Upper lobe of right lung (tissue), 1 donor: ENCODE measurements around the gene VPREB3. TPM values are rescaled to one million over a fixed set of nuclear protein-coding genes. Genes with fewer than 3 reads are reported as not detected.

Experiments
- ATAC-seq: fragments of 200-7000 bp; cut with Tn5 transposase; one replicate; pipeline ENCODE4 v1.9.1; 2020; ENCODE audit warnings: mild to moderate bottlenecking, moderate library complexity
- DNase-seq: peaks from one replicate; pipeline ENCODE4 v3.0.0-alpha.2; 2020
- H3K27ac ChIP-seq: fragments of 200-600 bp; one replicate; pipeline ENCODE4 v1.8.0; 2022
- H3K27me3 ChIP-seq: fragments of 200-600 bp; one replicate; pipeline ENCODE4 v1.8.0; 2022; ENCODE audit warnings: mild to moderate bottlenecking
- H3K36me3 ChIP-seq: fragments of 200-600 bp; one replicate; pipeline ENCODE4 v1.8.0; 2022
- H3K4me1 ChIP-seq: fragments of 200-600 bp; one replicate; pipeline ENCODE4 v1.8.0; 2022
- H3K4me3 ChIP-seq: fragments of 200-600 bp; one replicate; pipeline ENCODE4 v1.8.0; 2022; ENCODE audit warnings: mild to moderate bottlenecking
- H3K9me3 ChIP-seq: fragments of 200-600 bp; one replicate; pipeline ENCODE4 v1.8.0; 2022
- intact Hi-C: fragments of 100-400 bp; cut with DNase I; formaldehyde crosslinking; loops from one replicate; pipeline ENCODE4 v1.11.0; 2022
- total RNA-seq: library from RNA; stranded (reverse); fragmentation: NEBNext Ultra II Directional; extraction: Animal tissue kit (Norgen Biotek cat#: 25700); gene quantifications from one replicate; pipeline ENCODE4 v1.2.1, GENCODE V29; 2021
- TF ChIP-seq, protein P1 (sequence below): fragments of 200-600 bp; IDR thresholded peaks from one replicate; pipeline ENCODE4 v1.8.0; 2022; ENCODE audit warnings: antibody characterized with exemption
- donor health status: DM: no; HTN: yes; CAD: no; lungs with severe emphysema.

The VPREB3 gene
- total RNA-seq, 1 donor from 2014 or later = not detected

DNA sequence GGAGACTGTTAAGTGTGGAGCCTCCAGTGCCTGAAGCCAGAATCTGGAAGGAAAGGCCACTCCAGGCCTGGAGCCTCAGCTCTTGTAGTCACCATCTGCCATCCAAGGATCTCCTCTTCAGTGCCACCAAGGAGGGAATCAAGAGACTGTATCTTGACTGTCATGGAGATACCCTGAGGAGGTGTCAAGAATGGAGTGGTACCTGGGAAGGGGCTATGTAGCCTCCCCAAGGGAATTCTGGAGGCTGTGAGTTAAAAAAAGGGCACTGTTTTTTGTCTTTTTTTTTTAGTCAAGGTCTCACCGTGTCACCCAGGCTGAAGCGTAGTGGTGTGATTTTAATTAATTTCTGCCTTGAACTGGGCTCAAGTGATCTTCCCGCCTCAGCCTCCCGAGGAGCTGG lies 5.3 kb upstream of the VPREB3 start:
- H3K27ac ChIP-seq = no peak overlapping the region
- DNase-seq (no peak), ATAC-seq (no peak)
- no peaks in the 10 kb centered on the region for H3K9me3 ChIP-seq
- H3K36me3 ChIP-seq = no peaks in the 10 kb centered on the region
- TF ChIP-seq, protein P1, sequence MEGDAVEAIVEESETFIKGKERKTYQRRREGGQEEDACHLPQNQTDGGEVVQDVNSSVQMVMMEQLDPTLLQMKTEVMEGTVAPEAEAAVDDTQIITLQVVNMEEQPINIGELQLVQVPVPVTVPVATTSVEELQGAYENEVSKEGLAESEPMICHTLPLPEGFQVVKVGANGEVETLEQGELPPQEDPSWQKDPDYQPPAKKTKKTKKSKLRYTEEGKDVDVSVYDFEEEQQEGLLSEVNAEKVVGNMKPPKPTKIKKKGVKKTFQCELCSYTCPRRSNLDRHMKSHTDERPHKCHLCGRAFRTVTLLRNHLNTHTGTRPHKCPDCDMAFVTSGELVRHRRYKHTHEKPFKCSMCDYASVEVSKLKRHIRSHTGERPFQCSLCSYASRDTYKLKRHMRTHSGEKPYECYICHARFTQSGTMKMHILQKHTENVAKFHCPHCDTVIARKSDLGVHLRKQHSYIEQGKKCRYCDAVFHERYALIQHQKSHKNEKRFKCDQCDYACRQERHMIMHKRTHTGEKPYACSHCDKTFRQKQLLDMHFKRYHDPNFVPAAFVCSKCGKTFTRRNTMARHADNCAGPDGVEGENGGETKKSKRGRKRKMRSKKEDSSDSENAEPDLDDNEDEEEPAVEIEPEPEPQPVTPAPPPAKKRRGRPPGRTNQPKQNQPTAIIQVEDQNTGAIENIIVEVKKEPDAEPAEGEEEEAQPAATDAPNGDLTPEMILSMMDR = no peak
- intact Hi-C loops = no loop called here
- peaks cover 7% of the 10 kb centered on the region for H3K4me1 ChIP-seq
- H3K27me3 ChIP-seq = no peaks in the 10 kb centered on the region
- H3K4me3 ChIP-seq = no peak overlapping the region

DNA sequence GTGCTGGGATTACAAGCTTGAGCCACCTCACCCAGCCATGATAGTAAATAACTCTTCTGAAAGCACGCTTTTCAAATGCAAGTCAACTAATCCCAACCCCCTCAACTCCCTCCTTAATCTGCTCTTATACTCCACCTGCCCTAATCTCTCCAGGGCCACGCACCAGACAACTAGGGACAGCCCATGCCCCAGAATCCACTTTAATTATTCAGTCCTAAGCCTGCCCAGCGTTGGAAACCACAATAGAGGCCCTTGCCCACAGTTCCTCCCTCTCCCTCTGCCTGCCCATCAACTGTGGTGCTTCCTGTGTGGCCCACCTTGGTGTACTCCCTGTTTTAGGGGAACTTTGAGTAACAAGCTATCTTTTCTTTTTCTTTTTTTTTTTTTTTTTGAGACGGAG lies 2.7 kb upstream of the VPREB3 start:
- Histone ChIP-seq H3K4me1 (no peaks in the 10 kb centered on the region), H3K36me3 (no peaks in the 10 kb centered on the region), H3K27me3 (no peaks in the 10 kb centered on the region), H3K9me3 (no peaks in the 10 kb centered on the region), H3K4me3 (no peak overlapping the region), H3K27ac (no peak overlapping the region)
- no peak for ATAC-seq
- intact Hi-C loops = no loop called here
- TF ChIP-seq, protein P1 = no peak
- no peak for DNase-seq

DNA sequence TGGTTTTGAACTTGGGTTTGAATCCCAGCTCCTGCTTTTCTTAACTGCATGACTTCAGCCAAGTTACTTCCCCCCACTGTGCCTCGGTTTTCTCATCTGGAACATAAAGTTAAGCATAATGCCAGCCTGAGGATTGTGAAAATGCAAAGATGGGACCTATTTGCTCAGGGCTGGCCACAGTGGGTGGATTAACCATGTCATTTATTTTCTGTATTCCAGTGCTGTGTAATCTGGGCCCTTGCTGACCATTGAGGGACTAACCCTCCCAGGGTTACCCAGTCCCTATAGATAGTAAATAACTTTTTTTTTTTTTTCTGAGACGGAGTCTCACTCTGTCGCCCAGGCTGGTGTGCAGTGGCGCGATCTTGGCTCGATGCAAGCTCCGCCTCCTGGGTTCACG lies 1.5 kb upstream of the VPREB3 start:
- no peaks in the 10 kb centered on the region for H3K36me3 ChIP-seq
- TF ChIP-seq, protein P1 = no peak
- no peaks in the 10 kb centered on the region for H3K4me1 ChIP-seq
- H3K27me3 ChIP-seq = no peaks in the 10 kb centered on the region
- no peaks in the 10 kb centered on the region for H3K9me3 ChIP-seq
- H3K27ac ChIP-seq = no peak overlapping the region
- no peak for ATAC-seq
- intact Hi-C loops = no loop called here
- no peak overlapping the region for H3K4me3 ChIP-seq
- no peak for DNase-seq

DNA sequence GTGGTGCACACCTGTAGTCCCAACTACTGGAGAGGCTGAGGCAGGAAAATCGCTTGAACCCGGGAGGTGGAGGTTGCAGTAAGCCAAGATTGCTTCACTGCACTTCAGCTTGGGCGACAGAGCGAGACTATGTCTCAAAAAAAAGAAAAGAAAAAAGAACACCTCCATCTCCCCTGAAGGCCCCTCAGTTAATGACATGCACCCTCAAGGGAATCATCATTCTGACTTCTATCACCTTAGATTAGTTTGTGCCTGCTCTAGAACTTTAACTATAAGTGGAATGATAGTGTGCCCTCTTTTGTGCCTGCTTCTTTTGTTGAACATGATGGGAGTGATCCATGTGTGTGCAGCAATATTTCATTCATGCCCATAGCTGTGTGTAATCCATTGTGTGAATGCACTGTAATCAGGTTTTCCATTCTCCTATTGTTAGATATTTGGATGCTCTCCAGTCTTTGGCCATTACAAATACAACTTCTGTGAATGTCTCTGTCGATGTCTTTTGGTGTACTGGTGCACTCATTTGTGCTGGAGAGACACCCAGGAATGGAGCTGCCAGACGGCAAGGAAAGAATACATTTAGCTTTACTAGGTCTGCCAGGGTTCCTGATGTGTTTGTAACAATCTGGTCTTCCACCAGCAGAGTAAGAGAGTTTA lies 883 bp upstream of the VPREB3 start:
- DNase-seq = no peak
- peaks cover 4% of the 10 kb centered on the region for H3K4me1 ChIP-seq
- ATAC-seq = no peak
- no peak overlapping the region for H3K4me3 ChIP-seq
- H3K36me3 ChIP-seq = no peaks in the 10 kb centered on the region
- no peaks in the 10 kb centered on the region for H3K9me3 ChIP-seq
- intact Hi-C loops = no loop called here
- no peak overlapping the region for H3K27ac ChIP-seq
- H3K27me3 ChIP-seq = no peaks in the 10 kb centered on the region
- TF ChIP-seq, protein P1 = no peak

DNA sequence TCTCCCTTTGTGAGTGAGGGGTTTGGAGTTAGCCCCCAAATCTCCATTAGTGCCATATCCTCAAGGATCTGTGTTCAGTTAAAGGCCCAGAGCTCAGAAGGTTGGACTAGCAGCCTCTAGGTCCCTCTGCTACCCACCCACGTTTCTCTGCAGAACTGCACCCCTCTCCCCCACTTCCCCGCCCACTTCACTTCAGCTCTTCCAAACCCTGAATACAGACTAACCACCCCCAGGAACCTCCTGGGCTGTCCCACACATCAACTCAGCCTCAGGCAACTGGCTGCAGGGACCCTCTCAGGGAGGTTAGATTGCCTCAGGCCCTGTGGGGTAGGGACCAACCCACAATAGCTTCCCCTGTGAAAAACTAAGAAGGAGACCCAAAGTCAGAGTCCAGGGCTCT lies 840 bp downstream of the VPREB3 start:
- H3K27me3 ChIP-seq = no peaks in the 10 kb centered on the region
- H3K4me1 ChIP-seq = peaks cover 8% of the 10 kb centered on the region
- H3K9me3 ChIP-seq = no peaks in the 10 kb centered on the region
- intact Hi-C loops = no loop called here
- no peak for ATAC-seq
- H3K4me3 ChIP-seq = no peak overlapping the region
- TF ChIP-seq, protein P1 = no peak
- H3K27ac ChIP-seq = no peak overlapping the region
- no peaks in the 10 kb centered on the region for H3K36me3 ChIP-seq
- no peak for DNase-seq

DNA sequence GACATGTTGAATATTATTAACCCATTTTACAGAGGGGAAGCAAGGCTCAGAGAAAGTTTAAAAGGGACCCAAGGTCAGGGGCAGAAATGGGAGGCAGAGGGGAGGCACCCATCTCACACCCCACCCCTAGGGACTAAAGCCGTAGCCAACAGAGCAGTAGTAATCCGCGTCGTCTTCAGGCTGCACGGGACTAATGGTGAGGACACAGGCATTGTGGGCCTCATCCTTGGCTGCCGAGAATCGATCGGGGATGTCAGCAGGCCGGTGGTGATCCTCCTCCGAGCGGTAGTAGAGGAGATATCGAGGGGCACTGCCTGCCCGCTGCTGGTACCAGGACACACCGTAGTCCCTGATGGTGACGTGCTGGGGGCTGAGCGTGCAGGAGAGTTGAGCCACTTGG lies 1.5 kb downstream of the VPREB3 start:
- TF ChIP-seq, protein P1 = no peak
- no peak for DNase-seq
- no peak for ATAC-seq
- H3K4me3 ChIP-seq = no peak overlapping the region
- no peaks in the 10 kb centered on the region for H3K27me3 ChIP-seq
- peaks cover 8% of the 10 kb centered on the region for H3K4me1 ChIP-seq
- H3K27ac ChIP-seq = no peak overlapping the region
- intact Hi-C loops = no loop called here
- no peaks in the 10 kb centered on the region for H3K36me3 ChIP-seq
- H3K9me3 ChIP-seq = no peaks in the 10 kb centered on the region
